RWPE2 (cell line): ENCODE data around the gene EIF2A.

Source experiments
- ATAC-seq: fragments of 200-7000 bp; cut with Tn5 transposase; 3 replicates; pipeline ENCODE4 v1.9.1; 2021; ENCODE audit warnings: low read depth
- DNase-seq: peaks from one replicate; pipeline ENCODE4 v3.0.0-alpha.2; 2020; ENCODE audit warnings: low spot score
- H3K27ac ChIP-seq: fragments of 450-650 bp; 2 replicates; pipeline ENCODE4 v1.5.1; 2017; ENCODE audit warnings: mild to moderate bottlenecking; ENCODE audit not compliant: poor library complexity, severe bottlenecking
- H3K27me3 ChIP-seq: fragments of 250-450 bp; sonication (Bioruptor Pico); 2 replicates; pipeline ENCODE4 v1.5.1; 2021; ENCODE audit warnings: mild to moderate bottlenecking, moderate library complexity; ENCODE audit not compliant: insufficient read depth, poor library complexity, severe bottlenecking
- H3K36me3 ChIP-seq: fragments of 250-450 bp; sonication (Bioruptor Pico); 2 replicates; pipeline ENCODE4 v1.5.1; 2020; ENCODE audit warnings: low read depth, mild to moderate bottlenecking, moderate library complexity
- H3K4me1 ChIP-seq: fragments of 250-450 bp; sonication (Bioruptor Pico); 2 replicates; pipeline ENCODE4 v1.5.1; 2021; ENCODE audit warnings: mild to moderate bottlenecking, moderate library complexity; ENCODE audit not compliant: insufficient read depth, poor library complexity, severe bottlenecking
- H3K4me3 ChIP-seq: fragments of 250-450 bp; sonication (Bioruptor Pico); 2 replicates; pipeline ENCODE4 v1.5.1; 2021; ENCODE audit warnings: mild to moderate bottlenecking, moderate library complexity; ENCODE audit not compliant: severe bottlenecking
- H3K9me3 ChIP-seq: fragments of 250-450 bp; sonication (Bioruptor Pico); 2 replicates; pipeline ENCODE4 v1.5.1; 2021; ENCODE audit warnings: mild to moderate bottlenecking, moderate library complexity; ENCODE audit not compliant: severe bottlenecking
- CTCF ChIP-seq: fragments of 450-650 bp; IDR thresholded peaks from one replicate; pipeline ENCODE4 v1.5.1; 2017; ENCODE audit warnings: mild to moderate bottlenecking, moderate library complexity; ENCODE audit not compliant: poor library complexity, severe bottlenecking

The EIF2A gene

GRCh38 chr3:150508401-150508800 lies 38.2 kb upstream of the EIF2A start:
- Histone ChIP-seq H3K27ac (no peak overlapping the region), H3K4me3 (no peak overlapping the region), H3K9me3 (no peaks in the 10 kb centered on the region), H3K4me1 (peaks cover 4% of the 10 kb centered on the region), H3K36me3 (no peaks in the 10 kb centered on the region), H3K27me3 (no peaks in the 10 kb centered on the region)
- DNase-seq, result no peak
- TF ChIP-seq CTCF, result no peak
- ATAC-seq, result no peak

GRCh38 chr3:150509780-150510179 lies 36.8 kb upstream of the EIF2A start:
- Histone ChIP-seq H3K27ac (no peak overlapping the region), H3K4me3 (no peak overlapping the region), H3K27me3 (no peaks in the 10 kb centered on the region), H3K4me1 (peaks cover 4% of the 10 kb centered on the region), H3K9me3 (no peaks in the 10 kb centered on the region), H3K36me3 (no peaks in the 10 kb centered on the region)
- ATAC-seq (no peak), DNase-seq (no peak)
- TF ChIP-seq CTCF, result no peak

- ATAC-seq (no peak), DNase-seq (no peak)
- Histone ChIP-seq H3K36me3 (no peaks in the 10 kb centered on the region), H3K27me3 (no peaks in the 10 kb centered on the region), H3K4me1 (peaks cover 4% of the 10 kb centered on the region), H3K4me3 (no peak overlapping the region), H3K27ac (no peak overlapping the region), H3K9me3 (no peaks in the 10 kb centered on the region)
- no peak for TF ChIP-seq CTCF
Observed at GRCh38 chr3:150511122-150511821, 35.3 kb upstream of the EIF2A start.

GRCh38 chr3:150515210-150515609 lies 31.4 kb upstream of the EIF2A start:
- H3K27ac ChIP-seq, result no peak overlapping the region
- no peak for ATAC-seq
- no peak for TF ChIP-seq CTCF

GRCh38 chr3:150519026-150519425 lies 27.6 kb upstream of the EIF2A start:
- Histone ChIP-seq H3K27ac (peak overlapping the region; percentile 76), H3K4me3 (no peak overlapping the region), H3K36me3 (no peaks in the 10 kb centered on the region), H3K9me3 (peaks cover 3% of the 10 kb centered on the region), H3K27me3 (no peaks in the 10 kb centered on the region), H3K4me1 (peaks cover 15% of the 10 kb centered on the region)
- TF ChIP-seq CTCF, result no peak
- DNase-seq, result no peak
- ATAC-seq, result peak; percentile 96

More at GRCh38 chr3:150515210-150515609, 31.4 kb upstream of the EIF2A start:
- Histone ChIP-seq H3K9me3 (peaks cover 3% of the 10 kb centered on the region), H3K36me3 (no peaks in the 10 kb centered on the region), H3K27me3 (no peaks in the 10 kb centered on the region), H3K4me1 (peaks cover 12% of the 10 kb centered on the region), H3K4me3 (no peak overlapping the region)
- DNase-seq, result no peak
